WTC11 (cell line): ENCODE data around the gene TRIM17.

Experiments
- CREB1 ChIP-seq: sonication (generic); formaldehyde crosslinking; IDR thresholded peaks from 2 replicates; pipeline ENCODE4 v1.8.0; 2023; ENCODE audit warnings: mild to moderate bottlenecking, missing genetic modification reagents
- ELF4 ChIP-seq: sonication (generic); formaldehyde crosslinking; IDR thresholded peaks from 2 replicates; pipeline ENCODE4 v1.8.1; 2022; ENCODE audit warnings: low read depth, mild to moderate bottlenecking, moderate library complexity, missing genetic modification reagents
- SMAD3 ChIP-seq: sonication (generic); formaldehyde crosslinking; IDR thresholded peaks from 2 replicates; pipeline ENCODE4 v1.8.0; 2022; ENCODE audit warnings: missing genetic modification reagents, mild to moderate bottlenecking, borderline replicate concordance
- TP53 ChIP-seq: sonication (generic); formaldehyde crosslinking; IDR thresholded peaks from 2 replicates; pipeline ENCODE4 v1.8.1; 2023; ENCODE audit warnings: mild to moderate bottlenecking, missing genetic modification reagents
- ZNF232 ChIP-seq: sonication (generic); formaldehyde crosslinking; IDR thresholded peaks from 2 replicates; pipeline ENCODE4 v1.8.0; 2022; ENCODE audit warnings: mild to moderate bottlenecking, missing genetic modification reagents
- TF ChIP-seq, protein P1 (sequence below): fragments of 200-600 bp; IDR thresholded peaks from 2 replicates; pipeline ENCODE4 v1.8.0; 2022; ENCODE audit warnings: antibody characterized with exemption
- TF ChIP-seq, protein P2 (sequence below): sonication (generic); formaldehyde crosslinking; IDR thresholded peaks from 2 replicates; pipeline ENCODE4 v1.8.0; 2022; ENCODE audit warnings: mild to moderate bottlenecking, missing genetic modification reagents
- TF ChIP-seq, protein P3 (sequence below): sonication (generic); formaldehyde crosslinking; IDR thresholded peaks from 2 replicates; pipeline ENCODE4 v1.8.1; 2023; ENCODE audit warnings: mild to moderate bottlenecking, missing genetic modification reagents, moderate library complexity

DNA sequence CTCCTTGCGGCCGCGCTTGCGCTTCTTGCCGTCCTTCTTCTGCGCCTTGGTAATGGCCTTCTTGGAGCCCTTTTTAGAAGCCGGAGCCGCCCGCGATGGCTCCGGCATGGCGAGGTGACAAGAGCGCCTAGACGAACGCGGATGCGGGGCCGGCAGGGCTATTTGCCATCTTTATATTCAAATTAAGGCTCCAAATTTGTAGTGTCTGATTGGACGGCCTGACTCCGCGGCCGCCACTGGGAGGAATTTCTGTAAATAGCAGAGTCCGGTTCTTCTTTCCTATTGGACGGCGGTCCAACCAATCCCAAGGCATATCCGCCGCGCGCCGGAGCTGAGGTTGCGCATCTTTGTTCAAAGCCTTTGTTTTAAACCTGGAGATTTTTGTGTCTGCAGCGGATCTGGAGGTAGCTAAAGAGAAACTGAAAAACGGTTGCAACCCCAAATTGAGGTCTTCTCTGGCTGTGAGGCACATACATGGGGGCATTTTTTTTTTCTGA is 47.9 kb upstream of the TRIM17 start:
- TF ChIP-seq ZNF232 (no peak), ELF4 (CRISPR knock-in tag) (no peak), CREB1 (no peak), SMAD3 (no peak), TP53 (CRISPR knock-in tag) (no peak)
- TF ChIP-seq, protein P1, sequence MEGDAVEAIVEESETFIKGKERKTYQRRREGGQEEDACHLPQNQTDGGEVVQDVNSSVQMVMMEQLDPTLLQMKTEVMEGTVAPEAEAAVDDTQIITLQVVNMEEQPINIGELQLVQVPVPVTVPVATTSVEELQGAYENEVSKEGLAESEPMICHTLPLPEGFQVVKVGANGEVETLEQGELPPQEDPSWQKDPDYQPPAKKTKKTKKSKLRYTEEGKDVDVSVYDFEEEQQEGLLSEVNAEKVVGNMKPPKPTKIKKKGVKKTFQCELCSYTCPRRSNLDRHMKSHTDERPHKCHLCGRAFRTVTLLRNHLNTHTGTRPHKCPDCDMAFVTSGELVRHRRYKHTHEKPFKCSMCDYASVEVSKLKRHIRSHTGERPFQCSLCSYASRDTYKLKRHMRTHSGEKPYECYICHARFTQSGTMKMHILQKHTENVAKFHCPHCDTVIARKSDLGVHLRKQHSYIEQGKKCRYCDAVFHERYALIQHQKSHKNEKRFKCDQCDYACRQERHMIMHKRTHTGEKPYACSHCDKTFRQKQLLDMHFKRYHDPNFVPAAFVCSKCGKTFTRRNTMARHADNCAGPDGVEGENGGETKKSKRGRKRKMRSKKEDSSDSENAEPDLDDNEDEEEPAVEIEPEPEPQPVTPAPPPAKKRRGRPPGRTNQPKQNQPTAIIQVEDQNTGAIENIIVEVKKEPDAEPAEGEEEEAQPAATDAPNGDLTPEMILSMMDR: no peak
- TF ChIP-seq, protein P2, sequence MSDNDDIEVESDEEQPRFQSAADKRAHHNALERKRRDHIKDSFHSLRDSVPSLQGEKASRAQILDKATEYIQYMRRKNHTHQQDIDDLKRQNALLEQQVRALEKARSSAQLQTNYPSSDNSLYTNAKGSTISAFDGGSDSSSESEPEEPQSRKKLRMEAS (CRISPR knock-in tag): peak; percentile 20; the same call in 1 of the 2 replicates
- TF ChIP-seq, protein P3, sequence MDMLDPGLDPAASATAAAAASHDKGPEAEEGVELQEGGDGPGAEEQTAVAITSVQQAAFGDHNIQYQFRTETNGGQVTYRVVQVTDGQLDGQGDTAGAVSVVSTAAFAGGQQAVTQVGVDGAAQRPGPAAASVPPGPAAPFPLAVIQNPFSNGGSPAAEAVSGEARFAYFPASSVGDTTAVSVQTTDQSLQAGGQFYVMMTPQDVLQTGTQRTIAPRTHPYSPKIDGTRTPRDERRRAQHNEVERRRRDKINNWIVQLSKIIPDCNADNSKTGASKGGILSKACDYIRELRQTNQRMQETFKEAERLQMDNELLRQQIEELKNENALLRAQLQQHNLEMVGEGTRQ (CRISPR knock-in tag): no peak
